Adrenal gland (tissue), 5 donors: ENCODE data around the gene EIPR1.

Source experiments
- CTCF ChIP-seq, 6 experiments: fragments of 450-650 bp in 4 of 6; fragments of 200-600 bp in 2 of 6; sonication (generic) in 1 of 6; IDR thresholded peaks; 1 replicate in 5 of 6; 2 replicates in 1 of 6; pipeline versions ENCODE4 v1.5.1 to v1.8.0; 2016 to 2021; ENCODE audit warnings: antibody characterized with exemption in 6 of 6, mild to moderate bottlenecking in 2 of 6, moderate library complexity in 1 of 6
- POLR2A ChIP-seq, 2 donors: fragments of 450-650 bp; IDR thresholded peaks; one replicate each; pipeline ENCODE4 v1.6.1; 2017; ENCODE audit warnings: antibody characterized with exemption in 2 of 2, mild to moderate bottlenecking in 2 of 2, moderate library complexity in 1 of 2
- donor health status: DM: no; HTN: no; CAD: no.

GRCh38 chr2:3208591-3208990 lies 169.0 kb downstream of the EIPR1 start:
- TF ChIP-seq CTCF (IDR thresholded peaks at IDR 0.05) (no peak), POLR2A (IDR thresholded peaks at IDR 0.05) (no peak)
